GM21619 (cell line): ENCODE measurements around the gene PDLIM7.
A peak's percentile ranks its signal among the peaks of the same experiment; 100 is the strongest.
"Not testable (repeated sequence)": the region's sequence is repeated elsewhere in the genome, so short reads cannot be mapped to it uniquely, and the experiment has no call there.

Source experiments
- ATAC-seq: cut with Tn5 transposase; IDR thresholded peaks from one replicate; pipeline ENCODE4 v1.9.1; 2021; ENCODE audit not compliant: unreplicated experiment

Gene PDLIM7, protein sequence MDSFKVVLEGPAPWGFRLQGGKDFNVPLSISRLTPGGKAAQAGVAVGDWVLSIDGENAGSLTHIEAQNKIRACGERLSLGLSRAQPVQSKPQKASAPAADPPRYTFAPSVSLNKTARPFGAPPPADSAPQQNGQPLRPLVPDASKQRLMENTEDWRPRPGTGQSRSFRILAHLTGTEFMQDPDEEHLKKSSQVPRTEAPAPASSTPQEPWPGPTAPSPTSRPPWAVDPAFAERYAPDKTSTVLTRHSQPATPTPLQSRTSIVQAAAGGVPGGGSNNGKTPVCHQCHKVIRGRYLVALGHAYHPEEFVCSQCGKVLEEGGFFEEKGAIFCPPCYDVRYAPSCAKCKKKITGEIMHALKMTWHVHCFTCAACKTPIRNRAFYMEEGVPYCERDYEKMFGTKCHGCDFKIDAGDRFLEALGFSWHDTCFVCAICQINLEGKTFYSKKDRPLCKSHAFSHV

GRCh38 chr5:177497292-177498012 is at the start of gene PDLIM7:
PDLIM7 (minus strand) TSS chr5:177497604; CDS start chr5:177496512, 1,092 bp downstream.
- peak; percentile 69 for ATAC-seq

DNA sequence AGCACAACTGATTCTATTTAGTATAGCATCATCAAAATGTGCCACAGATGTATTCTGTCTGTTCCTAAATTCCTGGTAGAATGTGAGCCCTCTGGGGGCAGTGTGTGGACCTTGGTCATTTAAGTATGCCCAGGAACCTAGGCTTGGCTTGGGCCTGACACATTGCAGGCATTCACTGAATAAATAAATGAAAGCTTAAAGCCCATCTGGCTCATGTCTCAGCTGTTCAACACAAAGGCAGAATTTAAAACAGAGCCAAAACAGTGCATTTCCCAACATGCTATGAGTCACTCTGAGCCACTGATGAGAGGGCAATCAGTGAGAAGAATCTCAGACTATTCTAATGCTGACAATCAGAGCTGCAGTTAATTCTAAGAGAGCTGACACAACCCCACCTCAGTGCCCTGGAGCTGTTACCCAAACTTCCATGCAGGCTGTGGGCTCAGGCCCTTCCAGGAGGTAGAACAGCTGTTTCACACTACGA is 48.9 kb upstream of the PDLIM7 start:
- ATAC-seq = no peak

- no peak for ATAC-seq
Observed at GRCh38 chr5:177545487-177546257, 48.3 kb upstream of the PDLIM7 start.

- no peak for ATAC-seq
Observed at GRCh38 chr5:177542816-177543465, 45.5 kb upstream of the PDLIM7 start.

GRCh38 chr5:177540438-177540837 is 43.0 kb upstream of the PDLIM7 start:
- no peak for ATAC-seq

- ATAC-seq = no peak
Observed at GRCh38 chr5:177539411-177539810, 42.0 kb upstream of the PDLIM7 start.

DNA sequence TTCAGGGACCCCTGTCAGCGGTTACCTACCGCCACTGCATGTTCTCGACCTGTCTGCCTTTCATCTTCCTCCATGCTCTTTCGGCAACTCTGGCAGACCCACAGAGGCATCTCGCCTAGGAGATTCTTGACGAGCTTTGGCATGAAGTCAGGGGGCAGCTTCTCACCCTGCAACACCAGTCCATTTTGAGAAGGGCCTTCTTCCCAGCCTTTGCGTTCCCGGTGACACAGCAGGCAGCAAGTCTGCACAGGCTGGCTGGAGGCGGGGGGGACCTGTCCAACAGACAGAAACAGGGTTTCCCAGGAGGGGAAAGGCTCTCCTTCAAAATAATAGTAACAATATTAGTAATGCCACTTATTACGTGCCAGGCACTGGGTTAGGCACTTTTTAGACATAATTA is 41.5 kb upstream of the PDLIM7 start:
- no peak for ATAC-seq

DNA sequence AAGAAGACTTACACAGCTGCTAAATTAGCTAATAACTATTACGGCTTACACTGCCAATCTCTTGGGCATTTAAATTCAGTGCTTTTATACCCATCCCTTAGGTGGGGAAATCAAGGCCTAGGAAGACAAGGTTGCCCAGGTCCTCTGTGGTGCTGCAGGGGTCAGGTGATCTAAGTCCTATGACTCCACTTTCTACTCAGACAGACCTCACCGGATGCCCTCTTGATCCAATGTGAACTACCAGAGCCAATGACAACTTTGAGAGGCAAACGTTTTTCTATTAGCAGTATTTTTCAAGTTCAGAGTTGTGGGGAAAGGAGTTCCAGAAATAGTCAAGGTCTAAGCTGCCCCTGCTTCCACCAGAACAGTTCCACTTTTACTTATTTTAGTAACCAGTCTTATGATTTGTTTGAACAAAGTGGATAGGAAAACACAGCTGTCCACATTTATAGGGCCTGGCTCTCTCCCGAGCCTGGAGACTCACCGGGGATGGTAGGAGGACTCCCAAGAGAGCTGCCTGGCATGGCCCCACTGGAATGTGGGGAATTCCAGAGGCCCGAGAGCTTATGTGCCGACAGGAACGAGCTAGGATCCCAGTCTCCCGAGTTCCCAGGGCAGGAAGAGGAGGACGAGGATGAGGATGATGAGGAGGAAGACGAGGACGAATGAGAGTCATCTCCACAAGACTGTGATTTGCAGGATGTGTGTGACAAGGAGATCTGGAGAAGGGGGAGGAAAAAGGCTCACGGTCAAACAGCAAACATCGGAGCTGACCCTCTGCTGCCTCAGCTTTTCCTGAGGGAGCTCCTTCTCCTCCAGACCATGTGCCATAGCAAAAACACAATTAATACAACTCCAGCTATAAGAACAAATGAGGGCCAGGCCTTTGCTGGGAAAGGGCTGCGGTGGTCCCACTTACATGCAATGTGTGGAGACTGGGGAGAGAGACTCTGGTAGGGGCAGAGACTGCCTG is 40.3 kb upstream of the PDLIM7 start:
- ATAC-seq = no peak

DNA sequence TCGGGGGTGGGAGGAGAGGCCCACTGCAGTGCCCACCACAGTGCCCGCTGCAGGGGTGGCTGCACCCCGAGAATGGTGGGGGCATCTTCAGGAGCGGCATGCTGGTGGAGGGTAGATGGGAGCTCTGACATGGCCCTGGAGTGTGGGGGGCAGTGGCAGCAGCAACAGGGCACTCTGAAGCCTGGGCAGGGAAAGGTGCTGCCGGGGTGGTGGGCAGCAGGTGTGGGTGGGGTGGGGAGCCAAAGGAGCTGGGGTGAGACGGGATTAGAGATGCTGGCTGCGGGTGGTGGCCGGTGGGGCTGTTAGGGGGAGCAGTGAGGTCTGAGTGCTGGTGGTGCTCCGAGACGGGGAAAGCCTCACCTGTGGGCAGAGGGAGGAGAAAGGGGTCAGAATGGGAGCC is 39.0 kb upstream of the PDLIM7 start:
- ATAC-seq = no peak

GRCh38 chr5:177535125-177535524 is 37.7 kb upstream of the PDLIM7 start:
- ATAC-seq = no peak

DNA sequence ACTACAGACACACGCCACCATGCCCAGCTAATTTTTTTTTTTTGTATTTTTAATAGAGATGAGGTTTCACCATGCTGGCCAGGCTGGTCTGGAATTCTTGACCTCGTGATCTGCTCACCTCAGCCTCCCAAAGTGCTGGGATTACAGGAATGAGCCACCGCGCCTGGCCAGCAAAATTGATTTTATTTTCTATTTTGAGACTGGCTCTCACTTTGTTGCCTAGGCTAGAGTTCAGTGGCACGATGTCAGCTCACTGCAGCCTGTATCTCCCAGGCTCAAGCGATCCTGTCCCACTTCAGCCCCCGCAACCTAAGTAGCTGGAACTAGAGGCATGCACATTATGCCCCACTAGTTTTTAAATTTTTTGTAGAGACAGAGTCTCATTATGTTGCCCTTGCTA is 37.0 kb upstream of the PDLIM7 start:
- ATAC-seq = not testable (repeated sequence)

DNA sequence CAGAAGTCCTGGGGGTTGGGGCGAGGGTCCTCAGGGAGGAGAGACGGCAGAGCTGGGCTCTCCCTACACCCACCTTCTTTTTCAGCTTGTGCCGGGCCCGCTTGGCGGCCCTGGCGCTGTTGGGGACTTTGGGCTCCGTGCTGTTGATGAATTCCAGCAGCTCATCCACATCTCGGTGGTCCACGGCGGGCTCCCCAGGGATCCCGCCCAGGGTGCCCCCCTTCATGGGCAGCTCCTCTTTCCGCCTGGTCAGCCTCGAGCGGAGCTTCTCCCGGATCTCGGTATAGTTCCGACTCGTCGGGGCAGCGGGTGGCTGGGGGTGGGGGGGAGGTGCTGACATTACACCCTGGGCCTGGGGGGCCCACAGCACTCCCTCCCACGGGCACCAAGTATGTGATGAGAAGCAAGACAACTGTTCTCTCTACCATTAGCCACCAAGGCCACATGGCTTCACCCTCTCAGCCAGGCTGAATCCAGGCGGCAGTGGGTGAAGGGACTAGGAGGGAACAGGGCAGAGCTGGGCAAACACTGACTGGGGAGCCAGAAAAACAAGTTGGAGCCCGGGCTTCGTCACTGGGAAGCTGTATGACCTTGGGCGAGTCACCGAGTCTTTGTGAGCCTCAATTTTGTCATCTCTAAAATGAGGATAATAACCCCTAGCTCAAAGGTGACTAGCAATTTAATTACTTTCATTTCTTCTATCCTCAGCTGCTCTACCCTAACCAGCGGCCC is 34.0 kb upstream of the PDLIM7 start:
- ATAC-seq = no peak

- ATAC-seq = no peak
Observed at GRCh38 chr5:177530638-177531037, 33.2 kb upstream of the PDLIM7 start.

GRCh38 chr5:177529247-177530203 is 32.1 kb upstream of the PDLIM7 start:
- ATAC-seq = no peak

DNA sequence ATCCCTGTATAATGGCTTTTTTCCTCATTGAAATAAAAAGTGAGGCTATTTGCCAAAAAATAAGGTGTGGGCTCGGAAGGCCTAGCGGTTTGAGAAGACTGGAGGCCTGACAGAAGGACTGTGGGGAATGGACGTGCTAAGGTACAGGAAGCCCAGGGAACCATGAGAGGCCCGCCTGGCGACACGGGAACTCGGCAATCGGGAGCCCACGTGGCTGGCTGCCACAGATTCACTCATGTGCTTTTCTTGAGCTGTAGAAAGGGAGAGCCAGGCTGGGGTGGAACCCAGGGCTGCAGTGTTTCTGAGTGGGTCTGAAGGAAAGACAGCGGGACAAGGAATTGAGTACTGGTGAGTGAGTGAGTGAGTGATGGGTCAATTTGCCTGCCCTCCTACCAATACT is 31.2 kb upstream of the PDLIM7 start:
- ATAC-seq = no peak

DNA sequence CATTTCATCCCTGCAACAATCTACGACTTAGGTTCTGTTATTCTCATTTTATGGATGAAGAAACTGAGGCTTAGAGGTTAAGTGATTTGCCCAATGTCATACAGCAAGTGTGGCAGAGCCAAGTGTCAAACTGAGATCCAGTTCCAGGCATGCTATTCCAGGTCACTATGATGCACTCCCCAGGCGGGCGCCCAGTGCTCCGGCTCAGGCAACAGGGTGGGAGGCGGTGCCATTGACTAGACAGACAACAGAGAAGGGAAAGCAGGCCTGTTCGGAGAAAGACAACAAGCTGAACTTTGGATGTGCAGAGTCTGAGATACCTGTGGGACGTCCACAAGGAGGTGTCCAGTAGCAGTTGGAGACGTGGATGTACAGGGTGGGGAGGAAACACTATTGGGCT is 30.2 kb upstream of the PDLIM7 start:
- ATAC-seq = no peak

DNA sequence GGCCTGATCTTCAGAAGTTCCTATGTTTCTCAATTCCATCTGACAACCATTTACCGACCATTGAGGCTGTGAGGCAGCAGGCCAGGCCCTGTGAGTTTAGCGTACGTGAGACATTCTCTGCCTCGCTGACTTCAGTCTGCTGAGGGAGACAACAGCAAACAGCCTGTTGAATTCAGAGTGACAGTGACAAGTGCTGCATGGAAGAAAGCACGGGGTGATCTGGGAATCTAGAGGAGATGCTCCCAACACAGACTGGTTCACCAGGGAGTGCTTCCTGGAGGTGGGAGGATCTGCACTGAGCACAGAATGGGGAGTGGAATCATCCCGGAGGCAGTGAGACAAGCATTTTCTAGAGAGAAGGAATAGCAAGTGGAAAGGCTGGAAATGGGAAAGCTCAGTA is 29.4 kb upstream of the PDLIM7 start:
- no peak for ATAC-seq

DNA sequence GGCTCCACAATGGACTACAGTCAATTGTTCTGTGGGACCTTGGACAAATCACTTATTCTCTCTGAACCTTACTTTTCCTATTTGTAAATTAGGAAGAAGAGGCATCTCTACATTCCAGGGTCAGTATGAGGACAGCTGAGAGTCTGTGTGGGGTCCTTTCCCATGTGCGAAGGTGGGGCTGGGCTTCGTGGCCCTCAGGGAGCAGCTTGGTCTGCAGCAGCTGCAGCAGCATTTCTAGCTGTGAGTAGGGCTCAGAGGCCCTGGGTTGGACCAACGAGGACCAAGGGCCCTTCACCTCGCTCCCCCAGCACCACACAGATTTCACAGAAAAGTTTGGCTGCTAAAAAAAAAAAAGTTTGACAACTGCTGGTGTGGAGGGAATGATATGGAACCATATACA is 28.8 kb upstream of the PDLIM7 start:
- ATAC-seq = no peak
